Kidney glomerular epithelial cell (primary cell): ENCODE measurements around the gene KRT82.

Source experiments
- DNase-seq: peaks from one replicate; lab custom pipeline; 2025; lab: John Stamatoyannopoulos, UW

Gene KRT82

GRCh38 chr12:52382854-52383253, 23.3 kb downstream of the KRT82 start:
- no peak for DNase-seq

- no peak for DNase-seq
Measured at GRCh38 chr12:52381206-52381605, 24.9 kb downstream of the KRT82 start.

GRCh38 chr12:52380271-52380694, 25.9 kb downstream of the KRT82 start:
- peak; percentile 21 for DNase-seq

DNA sequence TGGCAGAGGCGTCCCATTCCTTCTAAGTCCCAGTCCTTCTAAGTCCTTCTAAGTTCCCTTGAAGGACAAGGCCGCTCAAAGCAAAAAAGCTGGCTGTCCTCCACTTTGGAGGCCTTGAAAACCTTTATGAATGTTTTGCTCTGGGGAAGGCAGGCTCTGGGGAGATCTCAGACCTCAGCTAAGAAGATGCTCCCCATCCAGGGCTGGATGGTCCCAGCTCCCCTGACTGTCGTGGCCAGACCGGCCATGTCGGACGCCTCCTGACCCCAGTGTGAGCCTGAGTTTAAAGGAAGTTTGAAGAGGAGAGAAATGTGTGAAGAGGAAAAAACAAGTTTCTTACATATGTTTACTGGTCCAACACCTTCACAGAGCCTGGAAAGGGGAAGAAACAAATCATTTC, 26.6 kb downstream of the KRT82 start:
- no peak for DNase-seq

GRCh38 chr12:52378091-52378490, 28.0 kb downstream of the KRT82 start:
- no peak for DNase-seq

- no peak for DNase-seq
Measured at GRCh38 chr12:52377266-52377665, 28.9 kb downstream of the KRT82 start.

- peak; percentile 88 for DNase-seq
Measured at GRCh38 chr12:52372216-52373154, 33.6 kb downstream of the KRT82 start.

DNA sequence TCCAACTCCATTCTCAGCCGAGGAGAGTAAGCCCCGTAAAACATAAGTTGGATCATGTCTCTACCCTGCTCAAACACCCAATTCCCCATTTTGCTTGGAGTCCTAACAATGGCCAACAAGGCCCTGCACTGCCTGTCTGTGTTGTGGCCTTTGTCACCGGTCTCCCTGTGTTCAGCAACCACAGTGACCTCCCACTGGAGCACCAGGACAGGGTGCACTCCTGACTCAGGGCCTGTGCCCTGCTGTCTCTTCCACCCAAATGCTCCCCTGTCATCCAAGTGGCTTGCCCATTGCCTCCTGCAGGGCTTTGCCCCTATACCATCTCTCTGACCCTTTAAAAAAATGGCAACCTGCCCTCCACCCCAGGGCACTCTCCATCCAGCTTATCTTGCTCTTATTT, 34.4 kb downstream of the KRT82 start:
- no peak for DNase-seq

DNA sequence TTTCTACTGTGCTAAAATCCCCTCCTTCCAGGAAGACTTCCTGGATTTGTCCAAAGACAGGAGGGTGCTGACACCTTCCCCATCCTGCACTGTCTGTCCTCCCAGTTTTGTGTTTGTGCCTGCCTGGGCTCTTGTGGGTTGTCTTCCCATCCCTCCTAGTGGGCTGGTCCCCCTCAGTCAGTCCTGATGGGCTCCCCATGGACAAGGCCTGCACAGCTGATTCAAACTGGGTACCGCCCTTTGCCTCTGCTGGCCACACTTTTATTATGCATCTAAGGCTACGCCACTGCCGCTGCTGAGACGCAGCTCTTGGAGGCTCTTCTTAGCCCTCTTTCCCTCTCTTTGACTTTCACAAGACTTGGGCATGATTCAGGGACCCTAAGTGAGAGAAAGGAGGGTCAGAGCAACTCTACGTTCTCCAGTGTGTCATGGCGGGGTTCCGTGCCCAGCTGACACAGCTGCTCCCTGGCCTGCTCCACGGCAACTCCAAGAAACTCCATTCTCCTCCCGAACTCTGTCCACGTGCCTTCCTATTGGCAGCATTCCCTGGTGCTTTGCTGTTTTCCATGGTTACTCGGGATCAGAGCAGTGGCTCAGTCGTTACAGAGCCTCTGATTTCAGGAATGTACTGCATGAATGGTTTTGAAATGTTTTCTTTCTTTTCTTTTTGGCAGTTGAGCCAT, 35.1 kb downstream of the KRT82 start:
- peak; percentile 82 for DNase-seq

DNA sequence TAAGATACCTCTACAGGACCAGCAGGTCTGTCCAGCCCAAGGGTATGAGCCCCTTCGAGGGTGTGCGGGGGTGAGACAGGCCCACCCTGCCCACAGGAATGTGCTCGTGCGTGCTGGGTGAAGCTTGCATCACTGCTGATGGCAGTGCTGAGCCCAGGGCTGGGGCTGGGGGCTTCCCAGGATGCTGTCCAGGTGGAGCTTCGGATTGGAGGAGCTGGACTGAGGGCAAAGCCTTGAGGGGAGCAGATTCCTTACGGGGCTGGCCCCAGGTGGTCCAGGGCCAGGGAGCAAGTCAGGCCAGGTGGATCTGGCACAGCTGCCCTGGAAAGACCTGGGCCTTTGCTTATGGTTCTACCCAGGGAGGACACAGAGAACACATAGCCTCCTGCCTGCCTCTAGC, 36.3 kb downstream of the KRT82 start:
- DNase-seq, result no peak

DNA sequence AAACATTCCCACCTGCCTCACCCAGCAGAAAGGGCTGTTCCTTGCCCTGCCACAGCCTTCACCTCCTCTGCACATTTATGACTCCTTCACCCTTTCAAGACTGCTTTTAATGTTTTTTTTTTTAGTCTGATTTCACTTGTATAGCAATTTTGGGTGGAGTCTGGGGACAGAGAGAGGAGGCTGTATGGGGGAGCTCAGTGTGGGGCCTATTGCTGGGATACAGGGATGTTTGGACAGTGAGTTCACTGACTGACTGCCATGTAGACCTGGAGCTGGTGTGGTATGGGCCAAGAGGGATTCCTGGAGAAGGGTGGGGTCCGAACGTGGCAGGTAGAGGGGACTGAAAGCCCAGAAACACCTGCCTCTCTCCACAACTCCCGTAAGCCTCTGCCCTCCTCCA, 36.9 kb downstream of the KRT82 start:
- peak; percentile 26 for DNase-seq

GRCh38 chr12:52368508-52368907, 37.6 kb downstream of the KRT82 start:
- DNase-seq, result no peak

GRCh38 chr12:52367876-52368275, 38.3 kb downstream of the KRT82 start:
- no peak for DNase-seq

- no peak for DNase-seq
Measured at GRCh38 chr12:52366738-52367485, 39.2 kb downstream of the KRT82 start, which contains the start of gene KRT85. Gene KRT85, minus strand, starts transcription at chr12:52367481. Its CDS starts 76 bp downstream, at chr12:52367405.

- DNase-seq, result no peak
Measured at GRCh38 chr12:52364901-52365489, 41.1 kb downstream of the KRT82 start.

GRCh38 chr12:52364061-52364460, 42.1 kb downstream of the KRT82 start:
- no peak for DNase-seq

- DNase-seq, result no peak
Measured at GRCh38 chr12:52363111-52363679, 42.9 kb downstream of the KRT82 start.

DNA sequence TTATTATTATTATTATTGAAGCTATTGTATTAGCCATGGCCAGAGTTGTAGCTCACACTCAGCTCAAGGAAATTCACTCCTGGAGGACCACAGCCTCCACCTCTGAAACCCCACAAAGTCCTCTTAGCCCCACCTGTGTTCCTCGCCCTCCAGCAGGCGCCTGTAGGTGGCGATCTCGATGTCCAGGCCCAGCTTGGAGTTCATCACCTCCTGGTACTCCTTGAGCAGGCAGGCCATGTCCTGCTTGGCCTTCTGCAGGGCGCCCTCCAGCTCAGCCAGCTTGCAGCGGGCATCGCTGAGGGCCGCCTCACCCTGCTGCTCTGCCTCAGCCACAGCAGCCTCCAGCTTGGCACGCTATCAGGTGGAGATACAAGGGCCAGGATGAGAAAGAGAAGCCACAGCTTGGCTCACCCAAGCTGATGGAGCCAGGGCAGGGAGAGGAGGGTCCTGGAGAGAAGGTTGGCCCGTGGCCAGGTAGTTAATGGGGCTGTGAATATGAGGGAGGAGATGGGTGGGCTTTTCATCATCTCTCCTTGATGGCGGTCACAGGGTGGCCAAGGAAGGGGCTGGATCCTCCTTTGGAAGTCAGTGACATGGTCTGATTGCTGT, 43.9 kb downstream of the KRT82 start:
- DNase-seq, result no peak

- no peak for DNase-seq
Measured at GRCh38 chr12:52361553-52361952, 44.6 kb downstream of the KRT82 start.

GRCh38 chr12:52360663-52361271, 45.4 kb downstream of the KRT82 start:
- DNase-seq, result no peak
